Muscle of leg (tissue), 11 donors: ENCODE measurements around the gene IL10RB. TPM values are rescaled to one million over a fixed set of nuclear protein-coding genes. Genes with fewer than 3 reads are reported as not detected.

Experiments used
- DNase-seq: peaks from one replicate; pipeline ENCODE4 v3.0.0; 2013
- H3K27ac ChIP-seq: one replicate; pipeline ENCODE4 v1.5.1; 2013; ENCODE audit warnings: mild to moderate bottlenecking, low read length, control low read depth
- H3K27me3 ChIP-seq: one replicate; pipeline ENCODE4 v1.6.1; 2013; ENCODE audit warnings: low read length; ENCODE audit not compliant: control insufficient read depth, insufficient read depth
- H3K36me3 ChIP-seq: one replicate; pipeline ENCODE4 v1.6.1; 2013; ENCODE audit warnings: low read length; ENCODE audit not compliant: control insufficient read depth, insufficient read depth
- H3K4me1 ChIP-seq: one replicate; pipeline ENCODE4 v1.6.1; 2013; ENCODE audit warnings: low read length; ENCODE audit not compliant: control insufficient read depth, insufficient read depth
- H3K4me3 ChIP-seq: one replicate; pipeline ENCODE4 v1.5.1; 2013; ENCODE audit warnings: low read length, control low read depth
- H3K9me3 ChIP-seq: replicated peaks from 2 replicates; pipeline ENCODE4 v1.6.1; 2013; ENCODE audit warnings: low read depth, low read length; ENCODE audit not compliant: control insufficient read depth
- WGBS: methylation state at CpG from one replicate; pipeline ENCODE4 v1.1.5; 2013; ENCODE audit warnings: missing lambda C conversion rate; ENCODE audit not compliant: insufficient coverage; 5-methylcytosine and 5-hydroxymethylcytosine counted together
- polyA plus RNA-seq, 8 donors: library from polyadenylated mRNA; unstranded; fragments of 120-200 nt; gene quantifications; one replicate each; pipeline versions ENCODE4 v1.2.1 to v1.2.3, GENCODE V29; 2013; ENCODE audit warnings: inconsistent platforms in 1 of 8, low replicate concordance in 1 of 8; ENCODE audit not compliant: insufficient read length in 8 of 8, insufficient read depth in 1 of 8
- total RNA-seq: library from RNA; stranded (reverse); fragments of 120-200 nt; gene quantifications from one replicate; pipeline ENCODE4 v1.2.4, GENCODE V29; 2013

The IL10RB gene
- total and polyA plus RNA-seq, 9 donors, result 13.8 to 25.9 (median 18.9) TPM

DNA sequence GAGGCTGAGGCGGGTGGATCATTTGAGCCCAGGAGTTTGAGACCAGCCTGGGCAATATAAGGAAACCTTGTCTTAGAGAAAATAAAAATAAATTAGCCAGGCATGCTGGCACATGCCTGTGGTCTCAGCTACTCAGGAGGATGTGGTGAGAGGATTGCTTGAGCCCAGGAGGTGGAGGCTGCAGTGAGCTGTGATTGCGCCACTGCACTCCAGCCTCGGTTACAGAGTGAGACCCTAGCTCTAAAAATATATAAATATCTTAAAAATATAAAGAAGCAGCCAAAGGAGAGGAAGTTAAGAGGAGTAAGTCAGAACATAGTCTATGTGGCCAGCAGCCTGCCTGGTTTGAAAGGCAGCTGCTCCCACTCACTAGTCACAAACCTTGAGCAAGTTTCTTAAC lies 4.5 kb upstream of the IL10RB start:
- peaks cover 8% of the 10 kb centered on the region for H3K4me1 ChIP-seq

DNA sequence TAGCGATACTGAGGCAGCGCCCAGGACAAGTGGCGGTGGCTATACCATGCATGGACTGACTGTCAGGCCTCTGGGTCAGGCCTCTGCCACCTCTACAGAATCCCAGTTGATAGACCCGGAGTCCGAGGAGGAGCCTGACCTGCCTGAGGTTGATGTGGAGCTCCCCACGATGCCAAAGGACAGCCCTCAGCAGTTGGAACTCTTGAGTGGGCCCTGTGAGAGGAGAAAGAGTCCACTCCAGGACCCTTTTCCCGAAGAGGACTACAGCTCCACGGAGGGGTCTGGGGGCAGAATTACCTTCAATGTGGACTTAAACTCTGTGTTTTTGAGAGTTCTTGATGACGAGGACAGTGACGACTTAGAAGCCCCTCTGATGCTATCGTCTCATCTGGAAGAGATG lies 3.2 kb upstream of the IL10RB start:
- Histone ChIP-seq H3K36me3 (peaks cover 27% of the 10 kb centered on the region), H3K4me1 (peaks cover 13% of the 10 kb centered on the region), H3K4me3 (no peak overlapping the region), H3K27ac (no peak overlapping the region), H3K9me3 (no peaks in the 10 kb centered on the region), H3K27me3 (no peaks in the 10 kb centered on the region)
- WGBS, result 97% methylated on average over 10 of the region's 11 CpGs
- no peak for DNase-seq

More for the DNA sequence above, 4.5 kb upstream of the IL10RB start:
- DNase-seq, result peak; percentile 39
- H3K4me3 ChIP-seq, result no peak overlapping the region
- H3K27ac ChIP-seq, result no peak overlapping the region
- WGBS, result 100% methylated on average over 1 of the region's 3 CpGs
- no peaks in the 10 kb centered on the region for H3K9me3 ChIP-seq
- H3K36me3 ChIP-seq, result peaks cover 33% of the 10 kb centered on the region
- no peaks in the 10 kb centered on the region for H3K27me3 ChIP-seq

DNA sequence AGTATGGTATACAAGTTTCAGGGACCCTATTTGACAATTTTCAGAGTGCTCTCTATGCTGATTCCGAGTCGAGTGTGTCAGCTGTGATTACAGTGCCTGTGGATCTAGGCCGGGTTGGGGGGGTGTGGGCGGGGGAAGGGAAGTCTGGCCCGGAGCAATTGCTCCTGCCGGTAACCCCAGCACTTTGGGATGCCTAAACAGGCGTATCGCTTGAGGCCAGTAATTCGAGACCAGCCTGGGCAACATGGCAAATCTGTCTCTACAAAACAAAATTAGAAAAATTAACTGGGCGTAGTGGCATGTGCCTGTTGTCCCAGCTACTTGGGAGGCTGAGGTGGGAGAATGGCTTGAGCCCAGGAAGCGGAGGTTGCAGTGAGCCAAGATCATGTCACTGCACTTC lies 1.6 kb upstream of the IL10RB start:
- Histone ChIP-seq H3K36me3 (peaks cover 27% of the 10 kb centered on the region), H3K4me3 (no peak overlapping the region), H3K27me3 (no peaks in the 10 kb centered on the region), H3K4me1 (peaks cover 13% of the 10 kb centered on the region), H3K9me3 (no peaks in the 10 kb centered on the region), H3K27ac (no peak overlapping the region)
- no peak for DNase-seq
- WGBS, result 56% methylated on average over 4 of the region's 11 CpGs

DNA sequence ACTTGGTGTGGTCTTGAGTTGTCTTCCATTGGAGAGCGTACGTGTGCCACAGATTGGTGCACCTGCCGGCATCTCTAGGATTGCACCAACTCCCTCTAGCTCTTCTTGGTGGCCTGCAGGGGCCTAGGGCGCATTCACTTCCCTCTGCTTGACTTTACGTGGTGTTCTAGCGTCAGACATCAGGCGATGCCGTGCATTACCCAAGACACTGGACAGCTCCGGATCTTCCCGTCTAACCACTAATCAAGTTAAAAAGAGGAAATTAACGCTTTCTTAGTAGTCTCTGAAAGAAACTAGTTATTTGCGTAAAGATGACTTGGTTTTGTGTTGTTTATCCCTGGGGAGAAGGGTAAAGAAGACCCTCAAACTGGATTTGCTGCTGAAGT lies 510 bp upstream of the IL10RB start:
- 52% methylated on average over 6 of the region's 12 CpGs for WGBS
- Histone ChIP-seq H3K4me3 (peak overlapping the region; percentile 91), H3K36me3 (peaks cover 27% of the 10 kb centered on the region), H3K27me3 (no peaks in the 10 kb centered on the region), H3K4me1 (peaks cover 13% of the 10 kb centered on the region), H3K9me3 (no peaks in the 10 kb centered on the region), H3K27ac (peak overlapping the region; percentile 65)
- peak; percentile 82 for DNase-seq

DNA sequence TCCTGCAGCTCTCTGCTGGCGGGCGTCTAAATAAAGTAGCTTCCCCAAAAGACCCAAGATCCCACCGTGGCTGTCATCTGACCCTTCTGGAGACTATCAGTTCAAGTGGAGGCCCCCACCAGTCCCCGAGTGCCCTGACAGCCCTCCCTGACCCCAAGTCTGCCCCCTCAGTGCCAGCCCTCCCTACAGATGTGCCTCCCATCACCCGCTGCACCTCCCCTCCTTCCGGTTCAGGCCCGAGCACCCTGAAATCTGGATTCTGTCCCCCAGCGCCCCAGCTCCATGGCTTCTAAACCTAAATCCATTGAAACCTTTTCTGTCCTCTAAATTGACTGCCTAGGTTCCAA lies 595 bp downstream of the IL10RB start:
- peak overlapping the region; percentile 91 for H3K4me3 ChIP-seq
- no peak for DNase-seq
- 8% methylated on average over 8 of the region's 8 CpGs for WGBS
- no peaks in the 10 kb centered on the region for H3K9me3 ChIP-seq
- H3K36me3 ChIP-seq, result peaks cover 37% of the 10 kb centered on the region
- peak overlapping the region; percentile 92 for H3K27ac ChIP-seq
- H3K27me3 ChIP-seq, result no peaks in the 10 kb centered on the region
- H3K4me1 ChIP-seq, result peaks cover 13% of the 10 kb centered on the region

DNA sequence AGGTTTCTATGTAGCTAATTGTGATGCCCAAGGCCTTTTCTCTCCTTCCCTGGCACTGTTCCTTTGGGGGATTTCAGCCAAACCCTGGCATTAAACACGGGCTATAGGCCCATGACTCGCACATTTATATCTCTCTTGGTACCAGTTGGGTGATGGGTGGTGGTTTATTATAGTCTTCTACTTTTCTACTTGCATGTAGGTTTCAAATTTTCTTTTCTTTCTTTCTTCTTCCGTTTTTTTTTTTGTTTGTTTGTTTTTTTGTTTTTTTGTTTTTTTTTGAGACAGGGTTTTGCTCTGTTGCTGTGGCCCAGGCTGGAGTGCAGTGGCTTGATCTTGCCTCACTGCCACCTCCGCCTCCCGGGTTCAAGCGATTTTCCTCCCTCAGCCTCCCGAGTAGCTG lies 1.1 kb downstream of the IL10RB start:
- no peaks in the 10 kb centered on the region for H3K9me3 ChIP-seq
- peaks cover 13% of the 10 kb centered on the region for H3K4me1 ChIP-seq
- H3K27me3 ChIP-seq, result no peaks in the 10 kb centered on the region
- no CpG with 5 or more reads among the region's 7 CpGs for WGBS
- peaks cover 41% of the 10 kb centered on the region for H3K36me3 ChIP-seq
- peak overlapping the region; percentile 92 for H3K27ac ChIP-seq
- no peak for DNase-seq
- H3K4me3 ChIP-seq, result peak overlapping the region; percentile 91

DNA sequence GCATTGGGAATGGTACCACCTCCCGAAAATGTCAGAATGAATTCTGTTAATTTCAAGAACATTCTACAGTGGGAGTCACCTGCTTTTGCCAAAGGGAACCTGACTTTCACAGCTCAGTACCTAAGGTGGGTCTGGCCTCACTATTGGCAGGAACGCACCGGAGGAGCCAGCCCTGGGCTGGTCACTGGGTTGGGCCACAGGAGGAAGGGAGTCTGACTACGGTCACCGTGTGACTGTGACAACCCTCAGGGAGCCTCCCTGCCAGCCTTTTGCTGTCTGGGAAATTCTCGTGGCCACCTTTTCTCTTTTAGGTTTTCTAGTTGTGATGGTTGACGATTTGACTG lies 2.2 kb downstream of the IL10RB start:
- no peaks in the 10 kb centered on the region for H3K9me3 ChIP-seq
- WGBS, result 78% methylated on average over 4 of the region's 7 CpGs
- H3K4me1 ChIP-seq, result peaks cover 13% of the 10 kb centered on the region
- DNase-seq, result no peak
- peaks cover 40% of the 10 kb centered on the region for H3K36me3 ChIP-seq
- H3K27ac ChIP-seq, result no peak overlapping the region
- H3K4me3 ChIP-seq, result no peak overlapping the region
- no peaks in the 10 kb centered on the region for H3K27me3 ChIP-seq

DNA sequence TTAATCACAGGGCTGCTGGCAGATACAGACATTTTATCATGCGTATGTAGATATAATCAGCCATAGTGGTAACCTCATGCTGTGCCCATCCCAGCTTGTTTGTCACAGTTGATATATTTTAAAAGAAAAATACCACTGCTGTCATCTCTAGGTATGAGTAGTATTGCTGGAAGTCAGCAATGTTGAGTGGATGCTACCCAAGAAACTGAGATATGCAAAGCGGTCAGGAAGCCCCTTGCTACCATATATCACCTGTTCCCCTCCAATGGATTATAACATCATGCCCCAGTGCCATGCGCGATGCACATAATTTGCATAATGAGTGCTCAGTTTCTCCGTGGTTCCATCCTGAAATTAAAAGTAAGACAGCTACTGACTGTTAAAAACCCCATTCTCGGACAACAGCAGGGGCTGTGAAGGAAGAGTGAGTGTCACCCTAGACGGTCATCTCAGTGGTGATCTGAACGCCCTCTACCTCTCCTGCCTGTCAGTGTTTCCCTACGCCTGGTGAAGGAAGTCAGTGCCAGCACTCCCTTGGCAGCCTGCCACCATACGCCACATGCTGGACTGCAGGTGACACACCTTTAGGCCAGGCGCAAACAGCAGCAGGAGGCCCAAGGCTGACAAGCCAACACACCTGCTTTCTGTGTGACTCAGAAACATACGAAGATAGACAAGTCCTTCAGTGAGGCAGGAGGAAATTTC lies 2.7 kb downstream of the IL10RB start:
- Histone ChIP-seq H3K36me3 (peaks cover 39% of the 10 kb centered on the region), H3K4me1 (peaks cover 13% of the 10 kb centered on the region), H3K27me3 (no peaks in the 10 kb centered on the region), H3K4me3 (no peak overlapping the region), H3K9me3 (no peaks in the 10 kb centered on the region), H3K27ac (no peak overlapping the region)
- 73% methylated on average over 9 of the region's 12 CpGs for WGBS
- no peak for DNase-seq

DNA sequence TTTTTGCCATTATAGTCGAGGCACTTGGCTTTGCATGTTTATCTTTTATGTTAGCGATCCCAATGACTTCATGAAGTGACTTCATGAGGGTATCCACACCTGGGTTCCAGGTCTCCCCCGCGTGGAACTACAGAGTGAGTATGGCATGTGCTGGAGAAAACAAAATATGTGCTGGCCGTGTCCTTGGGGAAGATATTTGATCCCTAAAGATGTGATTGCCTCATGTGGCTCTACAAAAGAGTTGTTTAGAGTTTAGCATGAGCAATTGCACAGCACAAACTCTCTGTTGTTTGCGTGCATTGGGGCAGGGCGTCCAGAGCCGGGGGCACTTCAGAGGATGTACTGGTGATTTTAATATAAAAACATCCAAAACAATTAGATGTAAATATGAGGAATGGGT lies 4.8 kb downstream of the IL10RB start:
- H3K36me3 ChIP-seq, result peaks cover 45% of the 10 kb centered on the region
- peaks cover 5% of the 10 kb centered on the region for H3K9me3 ChIP-seq
- H3K4me3 ChIP-seq, result no peak overlapping the region
- peaks cover 8% of the 10 kb centered on the region for H3K4me1 ChIP-seq
- no peak for DNase-seq
- 93% methylated on average over 2 of the region's 8 CpGs for WGBS
- no peak overlapping the region for H3K27ac ChIP-seq
- no peaks in the 10 kb centered on the region for H3K27me3 ChIP-seq

DNA sequence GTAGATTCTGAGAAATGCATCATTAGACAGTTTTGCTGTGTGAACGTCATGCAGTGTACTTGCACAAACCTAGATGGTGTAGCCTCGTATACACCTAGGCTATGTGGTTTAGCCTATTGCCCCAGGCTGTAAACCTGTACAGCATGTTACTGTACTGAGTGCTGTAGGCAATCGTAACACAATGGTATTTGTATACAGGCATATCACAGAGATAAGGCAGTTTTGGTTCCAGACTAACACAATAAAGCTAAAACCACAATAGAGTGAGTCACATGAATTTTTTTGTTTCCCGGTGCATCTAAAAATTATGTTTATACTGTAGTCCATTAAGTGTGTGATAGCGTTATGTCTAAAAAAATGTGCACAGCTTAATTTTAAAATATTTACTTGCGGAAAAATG lies 6.9 kb downstream of the IL10RB start:
- 100% methylated on average over 1 of the region's 6 CpGs for WGBS
- Histone ChIP-seq H3K4me3 (no peak overlapping the region), H3K36me3 (peaks cover 46% of the 10 kb centered on the region), H3K9me3 (peaks cover 5% of the 10 kb centered on the region), H3K4me1 (no peaks in the 10 kb centered on the region), H3K27ac (no peak overlapping the region), H3K27me3 (no peaks in the 10 kb centered on the region)
- DNase-seq, result no peak

DNA sequence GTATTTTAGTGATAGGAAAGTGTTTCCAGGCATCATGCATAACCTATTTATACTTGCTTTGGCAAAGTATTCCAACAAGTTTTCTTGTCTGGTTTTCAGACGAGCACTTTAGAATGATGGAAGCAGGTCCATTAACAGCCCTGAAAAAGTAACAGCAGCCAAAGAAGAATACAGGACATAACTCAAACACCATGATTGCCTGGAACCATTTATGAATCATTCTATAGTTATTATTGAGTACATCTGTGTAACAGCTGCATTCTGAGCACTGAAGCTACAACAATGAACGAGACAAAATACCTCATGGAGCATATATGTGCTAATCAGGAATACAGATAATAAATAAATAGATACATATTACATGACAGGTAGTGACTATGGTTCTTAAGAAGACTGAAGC lies 12.6 kb downstream of the IL10RB start:
- Histone ChIP-seq H3K9me3 (peaks cover 18% of the 10 kb centered on the region), H3K27ac (no peak overlapping the region), H3K27me3 (no peaks in the 10 kb centered on the region), H3K4me1 (no peaks in the 10 kb centered on the region), H3K4me3 (no peak overlapping the region), H3K36me3 (peaks cover 37% of the 10 kb centered on the region)
- WGBS, result no CpG with 5 or more reads among the region's 2 CpGs
- no peak for DNase-seq
